Non-pigmented ciliary epithelial cell (primary cell): ENCODE measurements around the gene MBD5.

ENCODE experiments used
- DNase-seq: peaks from one replicate; pipeline ENCODE4 v3.0.0-alpha.2; 2010; ENCODE audit warnings: low read depth

The MBD5 gene

DNA sequence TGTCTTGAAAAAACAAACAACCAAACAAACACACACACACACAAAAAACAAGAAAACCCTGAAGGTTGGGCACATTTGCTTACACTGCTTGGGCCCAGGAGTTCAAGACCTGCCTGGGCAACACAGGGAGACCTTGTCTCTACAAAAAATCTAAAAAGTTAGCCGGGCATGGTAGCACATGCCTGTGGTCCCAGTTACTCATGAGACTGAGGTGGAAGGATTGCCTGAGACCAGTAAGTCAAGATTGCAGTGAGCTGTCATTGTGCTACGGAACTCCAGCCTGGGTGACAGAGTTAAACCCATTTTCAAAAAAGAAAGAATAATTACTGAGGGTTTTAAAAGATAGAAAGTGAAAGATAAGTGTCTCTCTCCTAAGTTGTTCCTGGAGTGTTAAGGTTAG, 103.4 kb downstream of the MBD5 start:
- no peak for DNase-seq

- DNase-seq: no peak
Measured at GRCh38 chr2:148130581-148130980, 109.7 kb downstream of the MBD5 start.

DNA sequence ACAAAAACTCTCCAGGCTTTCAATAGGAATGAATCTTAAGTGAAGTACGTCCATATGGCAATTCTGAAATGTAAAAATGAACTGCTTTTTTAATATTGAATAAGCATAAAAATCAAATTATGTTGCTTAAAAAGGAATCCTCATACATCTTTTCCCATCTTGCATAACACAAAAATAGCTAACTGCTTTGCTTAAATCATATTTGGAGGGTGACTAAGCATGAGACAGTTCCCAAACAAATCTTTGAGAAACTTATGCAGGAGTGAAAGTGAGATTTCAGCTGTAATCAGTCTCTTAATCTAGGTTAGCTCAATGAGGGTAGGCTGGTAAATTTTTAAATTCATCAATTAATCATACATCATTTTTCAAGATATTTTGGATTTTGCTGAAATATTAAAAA, 111.5 kb downstream of the MBD5 start:
- peak; percentile 32 for DNase-seq

GRCh38 chr2:148135705-148136104, 114.8 kb downstream of the MBD5 start:
- DNase-seq: no peak

- DNase-seq: no peak
Measured at GRCh38 chr2:148136441-148136840, 115.5 kb downstream of the MBD5 start.

GRCh38 chr2:148161909-148162435, 141.1 kb downstream of the MBD5 start:
- DNase-seq: no peak

DNA sequence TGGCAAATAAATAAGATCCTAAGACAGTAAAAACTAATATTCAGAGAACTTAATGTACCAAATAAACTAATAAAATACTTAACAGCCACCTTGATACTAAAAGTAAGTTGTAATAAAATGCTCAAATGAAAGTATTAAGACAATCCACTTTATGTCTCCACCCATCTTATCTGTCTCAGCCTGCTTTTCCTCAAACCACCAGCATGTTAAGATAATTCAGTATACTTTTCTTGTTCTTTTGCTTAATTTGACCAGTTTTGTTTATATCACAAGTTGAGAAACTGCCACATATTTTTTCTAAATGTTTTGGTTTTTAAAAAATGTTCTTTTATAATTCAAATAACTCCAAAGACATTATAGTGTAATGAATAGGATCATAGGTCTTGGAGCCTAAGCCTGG, 142.0 kb downstream of the MBD5 start:
- no peak for DNase-seq

DNA sequence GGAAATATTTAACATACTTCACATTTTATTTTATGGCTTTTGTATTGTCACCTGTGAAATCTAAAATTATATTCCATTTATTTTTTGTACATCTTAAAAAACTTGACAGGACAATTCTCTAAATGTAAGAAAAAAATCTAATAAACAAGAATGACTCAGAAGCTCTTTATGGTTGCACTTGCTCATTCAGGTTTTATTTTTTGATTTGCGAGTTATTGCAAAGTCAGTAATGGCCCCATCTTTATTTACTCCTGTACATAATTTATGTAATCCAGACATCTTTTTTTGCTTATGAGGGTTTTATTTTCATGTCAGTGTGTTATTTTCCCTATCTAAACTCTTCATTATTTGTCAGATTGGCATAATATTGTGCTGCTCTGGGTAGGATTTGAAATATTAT, 145.1 kb downstream of the MBD5 start:
- DNase-seq: no peak

DNA sequence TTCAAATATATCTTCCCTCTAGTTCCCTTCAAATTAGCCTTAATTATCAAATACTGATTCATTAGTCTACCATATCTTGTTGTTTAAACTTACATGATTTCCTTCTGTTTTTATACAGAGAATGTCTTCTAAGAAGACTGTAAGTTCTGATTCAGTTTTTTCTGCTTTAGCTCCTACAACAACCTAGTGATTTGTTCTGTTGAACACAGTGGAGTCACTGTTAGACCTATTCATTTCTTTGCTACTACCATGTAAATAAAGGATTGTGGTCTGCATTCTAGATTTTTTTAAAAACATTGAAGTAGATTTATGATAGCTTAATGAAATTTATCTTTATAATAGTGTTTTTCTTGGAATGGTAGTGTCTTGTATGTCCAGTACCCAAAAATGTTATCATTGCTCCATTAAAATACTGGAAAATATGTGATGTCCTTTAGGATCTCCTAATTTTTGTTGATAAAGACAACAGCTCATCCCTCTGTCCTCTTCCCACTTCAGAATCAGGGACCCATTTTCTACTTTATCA, 146.4 kb downstream of the MBD5 start:
- DNase-seq: no peak

GRCh38 chr2:148167855-148168254, 147.0 kb downstream of the MBD5 start:
- no peak for DNase-seq

DNA sequence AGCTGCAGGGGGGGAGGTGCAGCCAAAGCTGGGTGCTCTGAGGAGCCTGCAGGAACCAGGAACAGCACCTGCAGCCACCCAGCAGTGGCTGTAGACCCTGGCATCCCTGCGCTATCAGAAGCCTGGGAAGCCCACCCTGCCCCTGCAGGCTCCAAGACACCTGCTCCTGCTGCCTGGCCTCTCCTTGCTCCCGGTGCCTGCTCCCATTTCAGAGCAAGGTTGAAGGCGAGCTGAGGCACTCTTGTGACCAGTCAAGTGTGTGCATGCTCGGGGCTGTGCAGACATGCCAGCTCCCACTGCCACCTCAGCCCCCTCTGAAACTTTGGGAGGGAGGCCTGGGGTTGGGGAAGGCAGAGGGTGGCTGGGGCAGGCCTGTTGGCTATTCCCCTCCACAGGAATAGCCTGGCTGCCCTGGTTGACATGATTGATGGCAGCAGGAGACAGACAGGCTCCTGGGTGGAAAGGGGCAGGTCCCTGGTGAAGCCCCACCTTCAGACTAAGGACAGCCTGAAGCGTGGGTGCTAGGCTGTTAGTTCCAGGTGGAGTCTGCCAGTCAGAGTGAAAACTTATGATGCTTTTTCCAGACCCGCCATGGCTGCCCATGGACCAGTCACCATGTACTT, 151.4 kb downstream of the MBD5 start:
- no peak for DNase-seq

- no peak for DNase-seq
Measured at GRCh38 chr2:148173168-148173567, 152.3 kb downstream of the MBD5 start.

DNA sequence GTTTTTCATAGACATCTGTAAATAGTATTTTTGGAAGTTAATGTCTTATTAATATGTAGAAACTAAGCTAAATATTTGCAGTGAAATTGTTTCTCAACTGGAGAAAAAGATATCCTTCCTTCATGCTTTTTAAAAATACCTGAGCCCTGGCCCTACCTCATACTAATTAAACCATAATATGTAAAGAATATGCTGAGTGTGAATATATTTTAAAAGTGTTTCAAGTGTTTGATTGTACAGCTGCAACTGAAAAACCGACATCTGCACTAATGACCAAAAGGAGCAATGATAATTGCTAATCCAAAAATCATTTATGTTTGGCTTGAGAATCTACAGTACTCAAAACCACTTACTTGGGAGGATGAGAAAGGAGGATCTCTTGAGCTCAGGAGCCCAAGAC, 156.7 kb downstream of the MBD5 start:
- DNase-seq: no peak

DNA sequence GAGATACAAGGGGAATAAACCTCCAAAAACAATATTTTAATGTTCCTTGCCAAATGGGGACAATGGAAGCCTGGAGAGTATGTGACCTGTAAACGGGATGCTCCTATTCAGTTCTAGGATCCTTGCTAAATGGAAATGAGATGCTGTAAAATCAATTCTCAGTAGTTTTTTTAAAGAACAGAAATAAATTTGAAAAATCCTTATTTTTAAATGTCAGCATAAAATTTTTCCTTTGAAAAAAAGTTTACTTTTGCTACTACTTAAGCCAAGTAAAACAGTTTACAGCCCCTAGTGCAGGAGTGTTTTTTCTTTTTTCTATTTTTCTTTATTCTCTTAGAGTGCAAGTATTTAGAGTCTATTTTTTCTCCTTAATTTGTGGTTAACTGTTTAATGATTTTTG, 158.8 kb downstream of the MBD5 start:
- no peak for DNase-seq

DNA sequence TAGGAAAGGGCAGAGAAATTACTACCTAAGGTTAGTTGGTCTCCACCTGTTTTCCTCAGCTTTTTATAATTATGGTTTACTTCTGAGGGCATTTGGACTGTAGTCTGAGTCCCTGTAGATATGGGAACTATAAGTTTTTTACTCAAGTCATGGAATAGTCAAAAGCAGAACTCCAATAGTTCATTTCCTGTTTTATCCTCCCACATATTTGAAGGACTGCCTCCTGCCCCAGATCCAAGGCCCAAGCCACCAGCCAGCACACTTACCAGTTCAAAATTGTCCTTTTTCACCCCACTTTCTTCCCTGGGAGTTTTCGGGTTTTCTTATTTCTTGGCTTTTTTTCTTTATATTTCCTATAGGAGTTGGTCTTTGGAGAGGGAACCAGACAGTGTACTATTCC, 164.1 kb downstream of the MBD5 start:
- no peak for DNase-seq

DNA sequence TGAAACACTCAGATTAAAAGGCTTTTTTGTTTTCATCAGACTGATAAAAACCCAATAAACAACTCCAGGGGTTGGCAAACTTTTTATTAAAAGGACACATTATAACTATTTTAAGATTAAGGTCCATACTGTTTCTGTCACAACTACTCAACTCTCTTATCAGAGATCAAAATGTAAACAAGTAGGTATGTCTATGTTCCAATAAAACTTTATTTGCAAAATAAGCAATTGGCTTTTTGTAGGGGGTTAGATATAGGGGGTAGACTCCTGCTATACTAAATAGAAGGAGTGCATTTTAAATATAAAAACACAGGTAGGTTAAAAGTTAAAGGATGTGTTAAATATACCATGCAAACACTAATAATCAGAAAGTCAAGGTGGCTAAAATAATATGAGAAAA, 174.0 kb downstream of the MBD5 start:
- DNase-seq: no peak

DNA sequence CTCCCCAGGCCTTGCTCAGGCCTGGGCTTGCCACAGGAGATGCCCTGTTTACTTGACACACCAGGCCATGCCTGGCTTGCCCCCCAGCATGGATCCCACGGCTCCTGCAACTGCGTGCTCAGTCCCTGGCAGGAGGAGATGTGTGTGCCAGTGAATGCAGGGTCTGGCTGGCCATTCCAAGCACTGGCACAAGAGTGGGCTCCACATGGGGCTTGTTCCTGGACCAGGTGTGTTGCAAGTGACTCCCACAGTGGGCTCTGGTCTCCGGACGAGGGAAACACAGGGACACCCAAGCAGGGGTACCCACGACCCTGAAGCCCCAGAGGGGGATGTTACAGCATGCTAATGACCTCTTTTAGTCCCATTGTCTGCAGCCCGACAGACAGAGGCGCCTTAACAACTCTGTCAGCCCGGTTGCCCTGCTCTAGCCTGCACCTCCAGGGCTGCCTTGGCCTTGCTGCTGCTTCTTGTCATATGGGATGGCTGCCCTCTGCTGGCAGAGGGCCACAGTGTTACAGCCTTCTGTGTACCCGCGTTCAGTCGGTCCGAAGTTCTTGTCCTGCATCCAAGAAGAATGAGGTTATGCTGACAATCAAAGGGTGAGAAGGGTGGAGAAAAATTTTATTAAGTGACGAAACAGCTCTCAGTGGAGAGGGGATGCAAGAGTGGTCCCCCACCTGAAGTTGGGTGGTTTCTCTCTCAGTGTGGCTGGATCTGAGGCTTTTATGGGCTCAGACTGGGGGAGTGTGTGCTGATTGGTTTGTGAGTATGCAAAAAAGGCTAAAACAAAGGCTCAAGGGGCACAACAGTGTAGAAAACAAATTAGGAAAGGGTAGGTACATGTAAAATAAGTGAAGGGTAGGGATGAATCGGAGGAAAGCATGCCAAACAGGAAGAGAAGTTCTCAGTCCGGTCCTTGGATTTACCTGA, 180.4 kb downstream of the MBD5 start:
- peak; percentile 3 for DNase-seq

DNA sequence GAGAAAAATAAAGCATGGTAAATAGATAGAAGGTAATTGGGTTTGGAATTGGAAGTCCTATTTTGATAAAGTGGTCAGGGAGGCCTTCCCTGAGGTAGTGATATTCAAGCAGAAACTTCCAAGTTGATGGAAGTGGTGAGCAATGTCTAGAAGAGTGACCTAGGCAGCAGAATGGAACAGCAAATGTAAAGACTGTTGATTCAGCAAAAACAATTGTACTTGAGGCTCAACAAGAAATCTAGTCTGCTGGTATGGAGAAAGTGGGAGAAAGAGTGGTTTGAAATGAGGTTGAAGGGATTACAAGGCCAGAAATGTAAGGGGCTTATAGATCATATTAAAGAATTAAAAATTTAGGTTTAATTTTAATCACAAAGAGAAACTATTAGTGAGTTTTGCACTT, 181.3 kb downstream of the MBD5 start:
- no peak for DNase-seq

DNA sequence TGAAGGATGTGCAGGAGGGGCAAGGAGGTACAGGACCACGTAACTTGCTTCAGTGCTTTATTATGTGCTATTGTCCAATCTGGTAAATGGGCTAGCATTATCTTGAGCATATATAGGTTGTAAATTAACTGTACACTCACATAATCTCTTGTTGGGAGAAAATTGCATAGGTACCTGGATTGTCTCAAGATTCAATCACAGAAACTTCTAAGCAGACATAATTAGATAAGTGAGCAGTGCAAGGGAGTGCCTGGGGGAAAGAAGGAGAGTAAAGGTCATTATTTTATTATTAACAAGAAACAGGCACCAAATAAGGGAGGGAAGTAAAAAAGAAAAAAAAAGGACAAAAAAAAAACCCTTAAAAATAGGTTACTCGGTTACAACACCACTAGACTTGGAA, 186.2 kb downstream of the MBD5 start:
- DNase-seq: no peak

GRCh38 chr2:148209603-148210002, 188.7 kb downstream of the MBD5 start:
- DNase-seq: no peak

DNA sequence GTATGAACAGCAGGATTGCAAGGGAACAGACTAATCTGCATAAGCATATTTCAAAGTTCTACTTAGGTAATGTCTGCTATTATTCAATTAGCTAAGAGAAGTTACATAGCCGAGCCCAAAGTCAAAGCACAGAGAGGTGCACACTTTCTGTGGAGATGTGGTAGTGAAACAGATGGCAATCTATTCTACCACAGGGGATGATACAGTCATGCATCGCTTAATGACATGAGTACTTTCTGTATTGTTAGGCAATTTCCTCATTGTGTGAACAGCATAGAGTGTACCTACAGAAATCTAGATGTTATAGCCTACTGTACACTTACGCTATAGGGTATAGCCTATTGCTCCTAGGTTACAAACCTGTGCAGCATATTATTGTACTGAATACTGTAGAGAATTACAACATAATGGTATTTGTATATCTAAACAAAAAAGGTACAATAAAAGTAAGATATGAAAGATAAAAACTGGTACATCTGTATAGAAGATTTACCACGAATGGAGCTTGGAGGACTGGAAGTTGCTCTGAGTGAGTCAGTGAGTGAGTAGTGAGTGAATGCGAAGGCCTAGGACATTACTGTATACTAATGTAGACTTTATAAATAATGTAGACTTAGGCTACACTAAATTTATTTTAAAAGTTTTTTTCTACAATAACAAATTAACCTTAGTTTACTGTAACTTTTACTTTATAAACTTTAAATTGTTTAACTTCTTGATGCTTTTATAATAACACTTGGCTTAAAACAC, 197.6 kb downstream of the MBD5 start:
- DNase-seq: no peak

DNA sequence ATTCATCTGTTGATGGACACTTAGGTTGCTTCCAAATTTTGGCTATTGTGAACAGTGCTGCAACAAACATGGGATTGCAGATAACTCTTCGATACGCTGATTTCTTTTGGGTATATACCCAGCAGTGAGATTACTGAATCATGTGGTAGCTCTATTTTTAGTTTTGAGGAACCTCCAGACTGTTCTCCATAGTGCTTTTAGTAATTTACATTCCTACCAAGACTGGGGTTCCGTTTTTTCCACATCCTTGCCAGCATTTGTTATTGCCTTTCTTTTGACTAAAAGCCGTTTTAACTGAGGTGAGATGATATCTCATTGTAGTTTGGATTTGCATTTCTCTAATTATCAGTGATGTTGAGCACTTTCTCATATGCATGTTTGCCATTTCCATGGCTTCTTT, 200.3 kb downstream of the MBD5 start:
- no peak for DNase-seq
